Mucosa of rectum (tissue), 2 donors: ENCODE measurements around the gene RAPGEF2.

Source experiments
- H3K27ac ChIP-seq, 2 donors: one replicate each; pipeline ENCODE4 v1.7.0; 2013; ENCODE audit warnings: inconsistent platforms in 2 of 2, low read depth in 2 of 2, low read length in 2 of 2
- H3K27me3 ChIP-seq, 2 donors: one replicate each; pipeline ENCODE4 v1.7.0; 2013; ENCODE audit warnings: low read length in 2 of 2; ENCODE audit not compliant: control insufficient read depth in 2 of 2, insufficient read depth in 2 of 2
- H3K36me3 ChIP-seq, 2 donors: one replicate each; pipeline ENCODE4 v1.7.0; 2013; ENCODE audit warnings: low read length in 2 of 2; ENCODE audit not compliant: control insufficient read depth in 2 of 2, insufficient read depth in 2 of 2
- H3K4me1 ChIP-seq, 2 donors: one replicate each; pipeline ENCODE4 v1.7.0; 2013; ENCODE audit warnings: low read length in 2 of 2, mild to moderate bottlenecking in 1 of 2; ENCODE audit not compliant: control insufficient read depth in 2 of 2, insufficient read depth in 2 of 2
- H3K4me3 ChIP-seq, 2 donors: one replicate each; pipeline ENCODE4 v1.7.0; 2013; ENCODE audit warnings: low read length in 2 of 2
- H3K9ac ChIP-seq, 2 donors: one replicate each; pipeline ENCODE4 v1.7.0; 2013; ENCODE audit warnings: low read length in 2 of 2, low read depth in 1 of 2, mild to moderate bottlenecking in 1 of 2
- H3K9me3 ChIP-seq, 2 donors: one replicate each; pipeline ENCODE4 v1.7.0; 2013; ENCODE audit warnings: low read length in 2 of 2; ENCODE audit not compliant: control insufficient read depth in 2 of 2
- donor health status: healthy.
- donor health status: Normal muscosa, but diverticular disease.

RAPGEF2 gene

DNA sequence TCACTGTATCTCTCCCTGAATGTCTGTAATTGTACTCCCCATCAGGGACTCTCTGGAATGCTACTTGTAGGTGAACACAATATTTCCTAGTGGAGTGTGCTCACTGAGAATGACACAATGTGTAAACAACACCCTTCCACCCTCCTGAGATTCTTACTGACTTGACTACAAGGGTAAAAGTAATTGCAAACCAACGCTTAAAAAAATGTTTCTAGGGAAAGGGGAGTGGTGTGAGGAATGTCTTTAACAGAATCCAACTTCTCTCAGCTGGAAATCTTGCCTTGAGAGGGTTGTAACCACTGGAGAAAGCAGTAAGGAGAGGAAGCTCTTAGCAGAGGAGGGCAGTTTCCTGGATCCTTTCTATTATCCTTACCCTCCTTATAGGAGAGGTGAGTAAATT lies 5.1 kb upstream of the RAPGEF2 start:
- no peak overlapping the region for H3K9ac ChIP-seq
- H3K9me3 ChIP-seq: no peaks in the 10 kb centered on the region
- no peaks in the 10 kb centered on the region for H3K36me3 ChIP-seq
- H3K27ac ChIP-seq: no peak overlapping the region
- H3K4me3 ChIP-seq: no peak overlapping the region
- peaks cover 4% of the 10 kb centered on the region in 2 donors for H3K4me1 ChIP-seq
- H3K27me3 ChIP-seq: no peaks in the 10 kb centered on the region

DNA sequence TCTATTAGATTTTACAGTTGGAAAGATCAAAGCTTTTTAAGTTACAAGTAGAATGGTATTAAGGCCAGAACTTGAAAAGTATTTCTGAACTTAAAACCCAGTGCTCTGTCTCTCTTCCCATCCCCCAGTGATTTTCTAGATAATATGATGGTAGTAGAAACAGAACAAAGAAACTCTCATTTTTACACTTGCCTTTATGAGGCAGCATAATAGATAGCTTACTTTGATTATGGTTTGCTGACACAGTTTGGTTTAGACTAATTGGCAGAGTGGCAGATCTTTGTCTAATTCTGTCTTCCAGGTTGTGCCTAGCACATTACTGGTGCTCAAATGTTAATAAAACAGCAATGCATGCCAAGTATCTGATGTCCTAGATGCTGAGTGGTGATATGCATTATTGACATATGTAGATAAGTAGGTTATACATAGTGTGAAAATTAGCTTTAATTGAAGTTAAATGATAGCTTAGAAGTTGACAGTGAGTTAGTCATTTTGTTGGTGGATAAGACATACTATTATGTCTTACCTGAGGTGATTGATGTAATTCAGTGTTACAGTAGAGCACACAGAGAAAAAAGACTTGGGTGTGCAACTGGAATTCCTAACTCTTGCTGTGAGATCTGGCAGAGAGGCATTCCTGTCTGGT lies 4.3 kb upstream of the RAPGEF2 start:
- no peaks in the 10 kb centered on the region for H3K27me3 ChIP-seq
- H3K9me3 ChIP-seq: no peaks in the 10 kb centered on the region
- no peak overlapping the region for H3K4me3 ChIP-seq
- no peak overlapping the region for H3K27ac ChIP-seq
- no peaks in the 10 kb centered on the region for H3K36me3 ChIP-seq
- H3K9ac ChIP-seq: no peak overlapping the region
- peaks cover 4% of the 10 kb centered on the region in 2 donors for H3K4me1 ChIP-seq

DNA sequence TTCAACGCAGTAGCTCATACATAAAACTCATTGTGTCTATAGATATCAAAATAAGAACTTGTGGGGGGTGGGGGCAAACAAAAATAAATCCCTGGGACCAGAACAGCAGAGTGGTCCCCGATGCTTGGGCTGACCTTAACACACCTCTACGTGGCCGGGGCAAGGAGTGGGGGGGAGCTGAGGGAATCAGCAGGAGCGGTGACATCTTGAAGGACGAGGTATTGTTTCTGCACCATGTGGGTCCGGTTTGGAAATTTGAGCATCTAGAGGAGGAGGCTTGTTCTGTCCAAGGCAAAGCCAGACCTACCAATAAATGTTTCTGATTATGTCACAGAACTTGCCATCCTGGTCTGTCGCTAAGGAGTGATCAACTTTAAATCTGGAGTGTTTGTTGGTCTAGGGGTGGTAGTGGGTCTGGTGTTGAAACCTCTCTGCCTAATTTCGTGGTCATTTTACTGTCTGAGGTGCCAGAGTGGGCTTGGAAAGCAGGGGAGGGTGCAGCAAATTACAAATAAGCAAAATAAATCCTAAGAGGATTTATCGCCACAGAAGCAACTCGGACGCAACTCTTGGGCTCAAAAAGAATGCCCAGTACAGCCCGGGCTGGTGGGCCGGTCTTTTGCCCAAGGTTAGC lies 774 bp upstream of the RAPGEF2 start:
- peak overlapping the region; percentile 75 to 93 for H3K27ac ChIP-seq
- no peaks in the 10 kb centered on the region for H3K36me3 ChIP-seq
- peak overlapping the region; percentile 69 to 83 for H3K4me3 ChIP-seq
- peaks cover 13 to 14% of the 10 kb centered on the region in 2 donors for H3K4me1 ChIP-seq
- peak overlapping the region; percentile 77 to 94 for H3K9ac ChIP-seq
- H3K27me3 ChIP-seq: no peaks in the 10 kb centered on the region
- no peaks in the 10 kb centered on the region for H3K9me3 ChIP-seq

DNA sequence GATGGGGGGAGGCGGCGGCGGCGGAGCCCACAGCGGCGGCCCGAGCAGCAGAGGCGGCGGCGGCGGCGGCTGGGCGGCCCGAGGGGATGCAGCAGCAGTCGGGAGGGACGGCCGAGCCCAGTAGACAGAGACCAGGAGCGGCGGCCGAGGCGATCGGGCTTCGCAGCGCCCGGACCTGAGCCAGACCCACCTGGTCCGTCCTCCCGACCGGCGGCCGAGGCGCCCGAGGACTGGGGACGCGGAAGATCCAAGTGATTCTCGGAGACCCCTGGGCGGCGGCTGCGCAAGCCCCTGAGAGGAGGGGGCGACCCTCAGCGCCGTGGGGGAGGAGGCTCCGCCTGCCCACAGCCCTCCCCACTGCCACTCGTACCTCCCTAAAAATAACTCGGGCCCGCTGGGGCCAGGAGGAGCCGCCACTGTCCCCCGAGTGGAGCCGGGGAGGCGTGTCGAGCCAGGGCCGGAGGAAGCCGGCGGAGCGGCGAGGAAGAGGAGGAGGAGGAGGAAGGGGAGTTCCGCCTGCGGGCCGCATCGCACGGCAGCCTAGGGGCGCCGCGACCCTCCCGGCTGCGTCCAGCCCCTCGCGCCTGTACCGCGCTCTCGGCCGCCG lies 608 bp downstream of the RAPGEF2 start:
- Histone ChIP-seq H3K36me3 (no peaks in the 10 kb centered on the region), H3K9me3 (no peaks in the 10 kb centered on the region), H3K9ac (peak overlapping the region; percentile 77 to 94), H3K27ac (peak overlapping the region; percentile 93 to 95), H3K27me3 (no peaks in the 10 kb centered on the region), H3K4me1 (peaks cover 13 to 14% of the 10 kb centered on the region in 2 donors), H3K4me3 (peak overlapping the region; percentile 79 to 83)

DNA sequence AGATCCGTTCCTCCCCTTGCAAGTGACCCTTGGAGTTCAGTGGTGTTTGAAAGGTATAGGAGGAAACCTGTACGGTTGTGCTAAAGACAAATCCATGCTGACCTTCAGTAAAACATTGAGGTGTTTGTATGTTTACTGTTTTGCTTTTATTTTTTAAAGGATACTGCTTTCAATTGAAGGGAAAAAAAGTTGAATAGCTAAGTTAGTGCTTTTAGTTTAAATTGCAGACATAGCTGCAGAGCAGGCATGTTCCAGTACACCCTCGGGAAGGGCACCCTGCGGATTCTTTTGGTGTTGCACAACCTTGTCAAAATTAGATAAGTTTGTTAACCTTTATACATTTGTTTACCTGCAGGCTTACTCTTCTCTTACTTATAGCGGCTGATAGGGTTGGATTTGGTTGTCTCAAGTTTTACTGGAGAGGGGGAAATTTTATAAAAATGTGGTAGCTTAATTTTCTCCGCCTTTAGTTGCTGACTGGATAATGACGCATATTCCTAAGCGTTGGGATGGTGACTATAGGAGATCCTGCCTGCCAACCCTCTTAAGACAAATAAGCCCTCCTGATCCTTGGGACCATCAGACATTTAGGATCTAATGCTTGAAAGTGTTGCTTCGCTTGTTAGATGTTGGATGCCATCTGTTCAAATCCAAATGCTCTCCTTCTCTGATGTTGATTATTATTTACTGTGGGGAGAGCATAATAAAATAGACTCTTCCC lies 2.0 kb downstream of the RAPGEF2 start:
- Histone ChIP-seq H3K9ac (peak overlapping the region; percentile 66 to 94), H3K4me3 (peak overlapping the region; percentile 83 to 88), H3K27me3 (no peaks in the 10 kb centered on the region), H3K36me3 (no peaks in the 10 kb centered on the region), H3K27ac (peak overlapping the region; percentile 60 to 73), H3K9me3 (no peaks in the 10 kb centered on the region), H3K4me1 (peaks cover 13 to 14% of the 10 kb centered on the region in 2 donors)

DNA sequence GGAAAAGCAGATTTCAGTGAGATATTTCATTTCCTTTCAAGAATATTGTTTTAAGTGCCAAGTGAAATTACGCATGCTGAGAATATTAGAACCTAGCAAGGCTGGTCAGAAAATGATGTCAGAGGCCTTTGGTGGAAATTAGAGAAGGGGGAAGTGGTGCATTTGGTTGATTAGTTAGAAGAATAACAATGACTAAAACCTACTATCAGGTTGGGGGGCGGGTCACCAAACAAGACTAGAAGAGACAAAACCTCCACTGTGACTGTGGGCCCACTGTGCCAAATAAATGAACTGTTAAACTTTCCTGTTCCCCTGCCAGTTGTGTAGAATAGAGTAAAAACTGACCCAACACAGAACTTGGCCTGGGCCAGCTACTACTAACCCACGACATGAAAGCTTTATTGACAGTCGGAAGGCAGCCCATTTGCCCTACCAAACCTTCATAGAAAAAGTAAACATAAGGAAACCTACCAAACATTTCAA lies 2.9 kb downstream of the RAPGEF2 start:
- H3K27me3 ChIP-seq: no peaks in the 10 kb centered on the region
- peak overlapping the region; percentile 83 to 88 for H3K4me3 ChIP-seq
- no peaks in the 10 kb centered on the region for H3K36me3 ChIP-seq
- peaks cover 13 to 14% of the 10 kb centered on the region in 2 donors for H3K4me1 ChIP-seq
- no peak overlapping the region for H3K27ac ChIP-seq
- H3K9ac ChIP-seq: no peak overlapping the region
- no peaks in the 10 kb centered on the region for H3K9me3 ChIP-seq

DNA sequence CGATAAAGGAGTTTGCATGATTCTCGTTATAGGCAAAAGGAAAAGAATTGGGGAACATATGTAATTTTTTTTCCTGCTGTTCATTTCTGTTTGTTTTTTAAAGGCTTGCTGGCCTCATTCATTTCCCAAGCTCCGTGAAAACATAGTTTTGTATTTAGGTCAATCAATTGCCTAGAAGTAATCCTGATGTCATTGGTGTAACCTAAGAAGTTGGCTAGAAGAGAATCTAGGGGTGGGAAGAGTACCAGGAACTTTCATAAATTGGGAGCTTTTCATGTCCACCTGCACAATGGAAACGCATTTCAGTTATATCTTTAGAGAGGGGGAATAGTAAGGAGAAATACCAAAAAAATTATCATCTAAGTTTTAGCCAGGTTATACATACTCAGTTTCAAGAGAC lies 3.8 kb downstream of the RAPGEF2 start:
- Histone ChIP-seq H3K9ac (no peak overlapping the region), H3K4me1 (peaks cover 13 to 14% of the 10 kb centered on the region in 2 donors)

DNA sequence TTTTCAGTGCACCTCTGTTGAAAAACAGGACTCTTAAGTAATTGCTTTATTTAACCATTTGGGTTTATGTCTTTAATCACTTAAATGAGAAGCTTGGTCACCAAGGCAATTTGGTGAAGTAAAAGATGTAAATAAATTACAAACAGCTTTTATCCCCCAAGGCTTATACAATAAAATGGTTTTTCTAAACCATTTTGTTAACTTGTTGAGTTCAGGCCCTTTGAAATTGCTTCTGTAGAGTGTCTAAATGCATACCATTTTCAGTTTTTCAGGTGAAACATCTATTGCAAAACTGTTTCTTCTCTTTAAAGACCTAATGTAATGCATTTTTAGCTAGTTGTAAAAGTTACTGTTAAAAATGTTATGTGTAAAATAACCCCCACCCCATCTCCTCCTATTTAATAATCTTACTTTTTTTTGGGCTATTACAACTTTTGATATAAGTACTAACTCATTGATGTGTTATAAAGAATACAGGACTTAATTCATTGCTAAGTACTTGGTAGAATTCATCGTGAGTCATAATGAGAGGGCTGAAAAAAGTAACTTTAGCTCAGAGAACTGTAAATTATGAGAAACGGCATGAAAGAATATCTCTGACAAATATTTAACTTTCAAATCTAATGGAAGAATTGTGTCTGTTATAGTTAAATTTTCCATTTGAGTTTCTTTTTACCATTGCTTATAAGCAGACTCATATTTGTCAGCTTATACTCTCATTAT lies 4.5 kb downstream of the RAPGEF2 start:
- peaks cover 9 to 10% of the 10 kb centered on the region in 2 donors for H3K4me1 ChIP-seq
- no peak overlapping the region for H3K27ac ChIP-seq
- no peak overlapping the region for H3K4me3 ChIP-seq
- H3K9ac ChIP-seq: no peak overlapping the region
- H3K27me3 ChIP-seq: no peaks in the 10 kb centered on the region
- H3K9me3 ChIP-seq: no peaks in the 10 kb centered on the region
- no peaks in the 10 kb centered on the region for H3K36me3 ChIP-seq

More for the DNA sequence above, 3.8 kb downstream of the RAPGEF2 start:
- no peak overlapping the region for H3K27ac ChIP-seq
- no peaks in the 10 kb centered on the region for H3K9me3 ChIP-seq
- H3K4me3 ChIP-seq: no peak overlapping the region
- H3K27me3 ChIP-seq: no peaks in the 10 kb centered on the region
- H3K36me3 ChIP-seq: no peaks in the 10 kb centered on the region

DNA sequence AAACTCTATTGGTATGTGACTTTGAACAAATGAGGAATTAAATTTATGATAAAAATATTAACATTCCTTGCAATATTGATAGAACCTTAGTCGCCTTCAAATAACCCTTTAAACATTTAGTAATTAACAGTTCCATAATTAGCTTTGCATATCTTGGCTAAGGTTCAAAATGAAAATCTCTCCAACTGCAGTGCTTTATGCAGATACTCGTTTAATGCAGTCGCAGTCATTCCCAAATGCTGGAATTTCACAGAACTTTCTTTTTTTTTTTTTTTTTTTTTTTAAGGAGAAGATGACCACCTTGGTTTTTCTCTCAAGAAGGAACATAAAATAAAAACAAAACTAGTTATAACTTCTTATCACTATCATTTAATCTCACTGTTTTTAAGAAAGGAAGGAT lies 5.2 kb downstream of the RAPGEF2 start:
- no peak overlapping the region for H3K9ac ChIP-seq
- H3K4me3 ChIP-seq: no peak overlapping the region

More for the DNA sequence above, 5.2 kb downstream of the RAPGEF2 start:
- Histone ChIP-seq H3K9me3 (no peaks in the 10 kb centered on the region), H3K4me1 (peaks cover 9 to 10% of the 10 kb centered on the region in 2 donors), H3K27me3 (no peaks in the 10 kb centered on the region), H3K36me3 (no peaks in the 10 kb centered on the region), H3K27ac (no peak overlapping the region)
